ENCODE results near the gene EFNA3. TPM values are rescaled to one million over a fixed set of nuclear protein-coding genes. Genes with fewer than 3 reads are reported as not detected.

EFNA3 gene
- total RNA-seq, 1 donor, result 1.4 TPM

GRCh38 chr1:155032886-155033285 lies 45.8 kb upstream of the EFNA3 start:
- Histone ChIP-seq H3K27ac (ENCODE audit: low read depth, low read length) (no peak overlapping the region), H3K4me1 (ENCODE audit: insufficient read depth, low read length) (no peaks in the 10 kb centered on the region), H3K36me3 (ENCODE audit: insufficient read depth, low read length) (no peaks in the 10 kb centered on the region), H3K4me2 (ENCODE audit: insufficient read depth, low read length) (no peak overlapping the region), H4K20me1 (ENCODE audit: insufficient read depth, low read length) (no peaks in the 10 kb centered on the region), H3K4me3 (ENCODE audit: insufficient read depth, low read length) (no peak overlapping the region), H3K79me2 (ENCODE audit: insufficient read depth, low read length) (no peaks in the 10 kb centered on the region), H3K9me3 (ENCODE audit: low read depth, low read length) (no peaks in the 10 kb centered on the region), H2AFZ (ENCODE audit: low read length) (no peak overlapping the region), H3K27me3 (ENCODE audit: insufficient read depth, low read length) (peaks cover 7% of the 10 kb centered on the region)
- no peak for TF ChIP-seq CTCF (IDR thresholded peaks at IDR 0.05; ENCODE audit: extremely low read depth, low read depth, low read length)
- no peak for DNase-seq (ENCODE audit: insufficient read length, low spot score, missing footprints)

GRCh38 chr1:155033524-155033923 lies 45.1 kb upstream of the EFNA3 start, which contains the start of the genes DCST1 and DCST2:
Gene DCST1 (plus strand): TSS chr1:155033824. CDS start chr1:155034037, 213 bp downstream.
Gene DCST2 (minus strand): TSS chr1:155033781. CDS start chr1:155033701, 80 bp downstream.
- Histone ChIP-seq H3K4me2 (ENCODE audit: insufficient read depth, low read length) (no peak within 1 kb of the TSS), H2AFZ (ENCODE audit: low read length) (no peak within 1 kb of the TSS), H3K79me2 (ENCODE audit: insufficient read depth, low read length) (no peaks in the 10 kb centered on the region), H4K20me1 (ENCODE audit: insufficient read depth, low read length) (no peaks in the 10 kb centered on the region), H3K27ac (ENCODE audit: low read depth, low read length) (no peak within 1 kb of the TSS), H3K36me3 (ENCODE audit: insufficient read depth, low read length) (no peaks in the 10 kb centered on the region), H3K4me1 (ENCODE audit: insufficient read depth, low read length) (no peaks in the 10 kb centered on the region), H3K4me3 (ENCODE audit: insufficient read depth, low read length) (no peak within 1 kb of the TSS), H3K9me3 (ENCODE audit: low read depth, low read length) (no peaks in the 10 kb centered on the region), H3K27me3 (ENCODE audit: insufficient read depth, low read length) (peaks cover 11% of the 10 kb centered on the region)
- no peak for TF ChIP-seq CTCF (IDR thresholded peaks at IDR 0.05; ENCODE audit: extremely low read depth, low read depth, low read length)
- DNase-seq (ENCODE audit: insufficient read length, low spot score, missing footprints), result no peak

GRCh38 chr1:155034318-155035208 lies 44.1 kb upstream of the EFNA3 start:
- Histone ChIP-seq H4K20me1 (ENCODE audit: insufficient read depth, low read length) (no peaks in the 10 kb centered on the region), H3K4me2 (ENCODE audit: insufficient read depth, low read length) (no peak overlapping the region), H3K4me1 (ENCODE audit: insufficient read depth, low read length) (no peaks in the 10 kb centered on the region), H3K9me3 (ENCODE audit: low read depth, low read length) (no peaks in the 10 kb centered on the region), H3K4me3 (ENCODE audit: insufficient read depth, low read length) (no peak overlapping the region), H2AFZ (ENCODE audit: low read length) (no peak overlapping the region), H3K27ac (ENCODE audit: low read depth, low read length) (no peak overlapping the region), H3K36me3 (ENCODE audit: insufficient read depth, low read length) (no peaks in the 10 kb centered on the region), H3K79me2 (ENCODE audit: insufficient read depth, low read length) (no peaks in the 10 kb centered on the region), H3K27me3 (ENCODE audit: insufficient read depth, low read length) (peaks cover 11% of the 10 kb centered on the region)
- DNase-seq (ENCODE audit: insufficient read length, low spot score, missing footprints), result no peak
- no peak for TF ChIP-seq CTCF (IDR thresholded peaks at IDR 0.05; ENCODE audit: extremely low read depth, low read depth, low read length)

GRCh38 chr1:155035936-155036335 lies 42.7 kb upstream of the EFNA3 start:
- Histone ChIP-seq H2AFZ (ENCODE audit: low read length) (no peak overlapping the region), H3K79me2 (ENCODE audit: insufficient read depth, low read length) (no peaks in the 10 kb centered on the region), H3K4me1 (ENCODE audit: insufficient read depth, low read length) (no peaks in the 10 kb centered on the region), H4K20me1 (ENCODE audit: insufficient read depth, low read length) (no peaks in the 10 kb centered on the region), H3K4me2 (ENCODE audit: insufficient read depth, low read length) (no peak overlapping the region), H3K27ac (ENCODE audit: low read depth, low read length) (no peak overlapping the region), H3K9me3 (ENCODE audit: low read depth, low read length) (no peaks in the 10 kb centered on the region), H3K36me3 (ENCODE audit: insufficient read depth, low read length) (no peaks in the 10 kb centered on the region), H3K27me3 (ENCODE audit: insufficient read depth, low read length) (peaks cover 11% of the 10 kb centered on the region), H3K4me3 (ENCODE audit: insufficient read depth, low read length) (no peak overlapping the region)
- no peak for TF ChIP-seq CTCF (IDR thresholded peaks at IDR 0.05; ENCODE audit: extremely low read depth, low read depth, low read length)
- DNase-seq (ENCODE audit: insufficient read length, low spot score, missing footprints), result no peak

All from osteoblast (primary cell).